Measurements from ENCODE around the gene IPPK. TPM values are rescaled to one million over a fixed set of nuclear protein-coding genes. Genes with fewer than 3 reads are reported as not detected.
A peak's percentile ranks its signal among the peaks of the same experiment; 100 is the strongest.

Gene IPPK
- total RNA-seq, 4 donors from 2014 or later, result 8.0 to 18.8 (median 11.0) TPM

DNA sequence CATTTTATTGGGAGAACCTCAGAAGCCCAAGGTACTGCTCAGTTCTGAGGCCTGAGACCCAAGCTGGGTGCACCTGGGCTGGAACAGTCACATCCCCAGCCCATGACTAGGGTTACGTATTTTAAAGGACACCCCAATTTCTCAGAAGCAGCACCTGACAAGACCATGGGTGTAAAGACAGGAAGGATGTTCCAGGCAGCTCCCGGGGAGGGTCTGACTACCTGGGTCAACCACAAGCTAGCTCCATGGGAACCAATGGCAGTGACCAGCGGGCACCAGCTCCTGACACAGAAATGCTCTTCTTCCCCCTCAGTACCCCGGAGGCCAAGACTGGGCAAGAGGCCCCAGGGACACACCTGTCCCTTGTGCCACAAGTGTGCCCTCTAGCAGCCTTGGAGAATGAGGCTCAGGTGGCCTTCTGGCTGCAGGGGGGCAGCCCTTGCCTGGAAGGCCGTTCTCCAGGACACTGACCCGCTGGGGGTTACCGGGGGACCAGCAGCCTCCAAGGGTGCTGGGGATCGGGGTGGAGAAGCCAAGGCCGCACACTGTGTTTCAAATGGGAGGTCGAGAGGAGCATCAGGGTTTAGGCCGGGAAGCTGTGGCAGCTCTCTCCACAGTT is 52.6 kb downstream of the IPPK start:
- Histone ChIP-seq H3K4me3 (no peak overlapping the region), H3K27me3 (no peaks in the 10 kb centered on the region), H3K9me3 (no peaks in the 10 kb centered on the region), H3K27ac (peak overlapping the region; percentile 16 to 86 (median 78)), H3K4me1 (peaks cover 0 to 53% (median 17%) of the 10 kb centered on the region in 4 donors), H3K36me3 (peaks cover 0 to 80% (median 4%) of the 10 kb centered on the region in 3 donors)
- DNase-seq (ENCODE audit: low spot score in 2 of 2), result no peak
- TF ChIP-seq, protein P1, sequence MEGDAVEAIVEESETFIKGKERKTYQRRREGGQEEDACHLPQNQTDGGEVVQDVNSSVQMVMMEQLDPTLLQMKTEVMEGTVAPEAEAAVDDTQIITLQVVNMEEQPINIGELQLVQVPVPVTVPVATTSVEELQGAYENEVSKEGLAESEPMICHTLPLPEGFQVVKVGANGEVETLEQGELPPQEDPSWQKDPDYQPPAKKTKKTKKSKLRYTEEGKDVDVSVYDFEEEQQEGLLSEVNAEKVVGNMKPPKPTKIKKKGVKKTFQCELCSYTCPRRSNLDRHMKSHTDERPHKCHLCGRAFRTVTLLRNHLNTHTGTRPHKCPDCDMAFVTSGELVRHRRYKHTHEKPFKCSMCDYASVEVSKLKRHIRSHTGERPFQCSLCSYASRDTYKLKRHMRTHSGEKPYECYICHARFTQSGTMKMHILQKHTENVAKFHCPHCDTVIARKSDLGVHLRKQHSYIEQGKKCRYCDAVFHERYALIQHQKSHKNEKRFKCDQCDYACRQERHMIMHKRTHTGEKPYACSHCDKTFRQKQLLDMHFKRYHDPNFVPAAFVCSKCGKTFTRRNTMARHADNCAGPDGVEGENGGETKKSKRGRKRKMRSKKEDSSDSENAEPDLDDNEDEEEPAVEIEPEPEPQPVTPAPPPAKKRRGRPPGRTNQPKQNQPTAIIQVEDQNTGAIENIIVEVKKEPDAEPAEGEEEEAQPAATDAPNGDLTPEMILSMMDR (IDR thresholded peaks at IDR 0.05), result no peak
- TF ChIP-seq POLR2A (IDR thresholded peaks at IDR 0.05), result no peak
- no peak for TF ChIP-seq EP300 (IDR thresholded peaks at IDR 0.05)
- WGBS, 2 donors, result 90% methylated on average over 9 to 10 of the region's 11 CpGs

DNA sequence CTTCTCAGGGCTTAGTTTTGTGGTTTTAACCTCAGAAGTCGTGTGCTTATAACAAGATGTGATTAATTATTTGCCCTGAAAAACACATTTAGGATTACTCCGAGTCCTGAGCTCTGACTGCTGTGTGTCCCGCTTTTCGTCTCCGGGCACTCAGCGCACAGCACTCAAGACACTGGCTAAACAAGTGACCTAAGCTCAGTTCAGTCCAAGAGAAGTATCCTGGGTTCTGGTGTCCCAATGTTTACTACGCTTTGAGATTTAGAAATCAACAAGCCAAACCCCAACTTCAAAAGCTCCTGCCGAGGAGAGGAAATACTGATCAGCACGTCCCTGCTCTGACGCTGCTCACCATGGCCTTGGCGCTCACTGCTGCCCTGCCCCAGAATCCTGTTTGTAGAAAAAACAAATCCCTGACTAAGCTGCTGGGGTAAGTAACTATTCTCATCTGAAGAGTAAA is 53.2 kb downstream of the IPPK start:
- Histone ChIP-seq H3K4me1 (peaks cover 0 to 53% (median 17%) of the 10 kb centered on the region in 4 donors), H3K4me3 (peak overlapping the region in 1 of 4 donors; percentile 18), H3K27ac (peak overlapping the region; percentile 16 to 86 (median 78)), H3K36me3 (peaks cover 0 to 86% (median 9%) of the 10 kb centered on the region in 3 donors), H3K9me3 (no peaks in the 10 kb centered on the region), H3K27me3 (no peaks in the 10 kb centered on the region)
- peak; percentile 22 to 51 for DNase-seq (ENCODE audit: low spot score in 2 of 2)
- WGBS, 2 donors, result 66 to 67% methylated on average over 11 of the region's 11 CpGs
- TF ChIP-seq POLR2A (IDR thresholded peaks at IDR 0.05) (peak in 1 of 2 donors; percentile 9), EP300 (IDR thresholded peaks at IDR 0.05) (peak in 1 of 2 donors; percentile 77)
- TF ChIP-seq, protein P1 (IDR thresholded peaks at IDR 0.05), result no peak

DNA sequence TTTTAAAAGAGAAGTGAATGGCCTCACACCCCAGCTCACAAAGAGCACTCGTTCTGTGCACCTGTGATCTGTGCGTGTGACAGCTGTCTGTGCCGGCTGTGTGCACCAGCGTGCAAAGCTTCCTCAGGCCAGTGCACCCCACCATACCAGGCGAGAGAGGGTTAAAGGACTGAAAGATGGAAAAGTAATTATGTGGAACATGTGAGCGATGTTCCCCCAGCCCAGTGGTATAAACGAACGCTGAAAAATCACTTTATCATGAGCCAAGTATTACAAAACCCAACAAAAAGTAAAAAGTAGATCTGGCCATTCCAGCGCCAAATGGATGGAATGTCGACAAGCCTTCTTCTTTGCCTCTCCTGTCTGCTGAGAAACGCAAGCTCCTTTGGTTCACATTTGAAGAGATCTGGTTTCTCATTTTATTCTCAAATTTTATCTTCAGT is 53.7 kb downstream of the IPPK start:
- Histone ChIP-seq H3K27me3 (no peaks in the 10 kb centered on the region), H3K4me3 (peak overlapping the region in 1 of 4 donors; percentile 18), H3K4me1 (peaks cover 0 to 53% (median 17%) of the 10 kb centered on the region in 4 donors), H3K27ac (peak overlapping the region; percentile 16 to 86 (median 78)), H3K36me3 (peaks cover 0 to 91% (median 9%) of the 10 kb centered on the region in 3 donors), H3K9me3 (no peaks in the 10 kb centered on the region)
- no peak for DNase-seq (ENCODE audit: low spot score in 2 of 2)
- 43 to 44% methylated on average over 11 of the region's 11 CpGs for WGBS, 2 donors
- no peak for TF ChIP-seq POLR2A (IDR thresholded peaks at IDR 0.05)
- TF ChIP-seq EP300 (IDR thresholded peaks at IDR 0.05), result no peak
- TF ChIP-seq, protein P1 (IDR thresholded peaks at IDR 0.05), result no peak

DNA sequence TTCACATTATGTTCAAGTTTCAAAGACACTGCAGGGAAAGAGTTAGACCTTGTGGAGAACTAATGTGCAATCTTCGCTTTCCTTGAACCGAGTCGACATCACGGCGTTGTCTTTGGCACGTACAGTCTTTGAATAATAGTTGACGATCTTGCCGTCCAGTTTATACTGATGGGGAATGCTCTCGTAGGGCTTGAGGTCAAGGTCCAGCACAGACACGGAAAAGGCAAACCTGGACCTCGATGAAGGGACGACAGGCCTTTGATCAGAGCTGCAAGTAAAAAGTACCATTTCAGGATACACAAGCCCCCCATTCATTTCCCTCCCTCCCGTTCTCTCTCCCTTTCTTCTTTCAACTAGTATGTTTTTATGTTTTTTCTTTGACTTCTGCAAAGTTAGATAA is 54.1 kb downstream of the IPPK start:
- H3K27me3 ChIP-seq, result no peaks in the 10 kb centered on the region
- peaks cover 0 to 53% (median 17%) of the 10 kb centered on the region in 4 donors for H3K4me1 ChIP-seq
- peak overlapping the region; percentile 16 to 86 (median 78) for H3K27ac ChIP-seq
- TF ChIP-seq POLR2A (IDR thresholded peaks at IDR 0.05) (no peak), EP300 (IDR thresholded peaks at IDR 0.05) (no peak)
- TF ChIP-seq, protein P1 (IDR thresholded peaks at IDR 0.05), result no peak
- peak overlapping the region in 1 of 4 donors; percentile 18 for H3K4me3 ChIP-seq
- H3K36me3 ChIP-seq, result peaks cover 0 to 93% (median 9%) of the 10 kb centered on the region in 3 donors
- no peak for DNase-seq (ENCODE audit: low spot score in 2 of 2)
- 61 to 63% methylated on average over 13 of the region's 13 CpGs for WGBS, 2 donors
- H3K9me3 ChIP-seq, result no peaks in the 10 kb centered on the region

DNA sequence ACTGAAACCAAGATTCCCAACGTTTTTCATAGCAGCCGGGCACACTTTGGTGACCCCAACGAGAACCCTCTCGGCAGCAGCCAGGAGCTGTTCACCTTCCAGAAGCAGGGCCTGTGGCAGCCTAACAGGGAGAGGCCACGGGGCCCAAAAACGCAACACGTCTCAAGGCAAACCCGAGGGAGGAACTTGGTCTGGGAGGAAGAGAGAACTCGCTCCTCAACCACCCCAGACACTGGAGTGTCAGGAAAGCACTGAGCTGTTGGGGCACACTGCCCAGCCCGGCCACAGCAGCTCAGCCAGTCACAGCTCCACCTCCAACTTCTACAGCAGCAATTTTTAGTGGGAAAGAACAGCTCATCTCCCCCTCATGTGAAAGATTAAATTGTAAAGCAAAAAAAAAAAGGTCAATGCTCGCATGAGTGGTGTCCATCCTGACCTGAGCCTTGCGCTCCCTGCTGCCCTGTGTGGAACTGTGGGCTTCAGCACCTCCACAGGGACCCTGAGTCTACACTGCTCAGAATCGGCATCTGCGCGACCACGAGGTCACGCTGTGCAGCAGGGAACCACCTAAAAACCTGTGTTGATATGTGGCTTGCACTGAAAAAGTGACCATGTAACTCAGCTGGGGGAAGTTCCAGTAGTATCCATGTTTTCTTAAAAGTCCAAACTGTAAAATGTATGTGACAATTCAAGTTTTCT is 55.0 kb downstream of the IPPK start:
- Histone ChIP-seq H3K36me3 (peaks cover 0 to 93% (median 9%) of the 10 kb centered on the region in 3 donors), H3K27ac (peak overlapping the region in 3 of 4 donors; percentile 47 to 86 (median 84)), H3K9me3 (no peaks in the 10 kb centered on the region), H3K27me3 (no peaks in the 10 kb centered on the region), H3K4me3 (no peak overlapping the region), H3K4me1 (peaks cover 0 to 51% (median 19%) of the 10 kb centered on the region in 4 donors)
- no peak for DNase-seq (ENCODE audit: low spot score in 2 of 2)
- 56 to 67% methylated on average over 17 of the region's 17 CpGs for WGBS, 2 donors
- TF ChIP-seq POLR2A (IDR thresholded peaks at IDR 0.05), result no peak
- no peak for TF ChIP-seq EP300 (IDR thresholded peaks at IDR 0.05)
- TF ChIP-seq, protein P1 (IDR thresholded peaks at IDR 0.05), result no peak

Data from tibial nerve (tissue), 4 donors.